Left renal cortex interstitium (tissue), 4 donors: ENCODE results near the gene AFAP1. TPM values are rescaled to one million over a fixed set of nuclear protein-coding genes. Genes with fewer than 3 reads are reported as not detected.
A peak's percentile ranks its signal among the peaks of the same experiment; 100 is the strongest.

Experiments used
- DNase-seq, 4 donors: peaks; one replicate each; pipeline ENCODE4 v3.0.0-alpha.2; 2013; ENCODE audit warnings: low read depth in 4 of 4, low spot score in 2 of 4, missing footprints in 1 of 4
- polyA plus RNA-seq, 4 donors: library from polyadenylated mRNA; unstranded; fragments of 120-200 nt; gene quantifications; one replicate each; pipeline ENCODE4 v1.2.1, GENCODE V29; 2013; ENCODE audit not compliant: insufficient read length in 4 of 4

The AFAP1 gene
- polyA plus RNA-seq, 4 donors, result 19.5 to 26.5 (median 24.7) TPM

- no peak for DNase-seq
These were observed 204.9 kb downstream of the AFAP1 start for GRCh38 chr4:7734651-7735260.

DNA sequence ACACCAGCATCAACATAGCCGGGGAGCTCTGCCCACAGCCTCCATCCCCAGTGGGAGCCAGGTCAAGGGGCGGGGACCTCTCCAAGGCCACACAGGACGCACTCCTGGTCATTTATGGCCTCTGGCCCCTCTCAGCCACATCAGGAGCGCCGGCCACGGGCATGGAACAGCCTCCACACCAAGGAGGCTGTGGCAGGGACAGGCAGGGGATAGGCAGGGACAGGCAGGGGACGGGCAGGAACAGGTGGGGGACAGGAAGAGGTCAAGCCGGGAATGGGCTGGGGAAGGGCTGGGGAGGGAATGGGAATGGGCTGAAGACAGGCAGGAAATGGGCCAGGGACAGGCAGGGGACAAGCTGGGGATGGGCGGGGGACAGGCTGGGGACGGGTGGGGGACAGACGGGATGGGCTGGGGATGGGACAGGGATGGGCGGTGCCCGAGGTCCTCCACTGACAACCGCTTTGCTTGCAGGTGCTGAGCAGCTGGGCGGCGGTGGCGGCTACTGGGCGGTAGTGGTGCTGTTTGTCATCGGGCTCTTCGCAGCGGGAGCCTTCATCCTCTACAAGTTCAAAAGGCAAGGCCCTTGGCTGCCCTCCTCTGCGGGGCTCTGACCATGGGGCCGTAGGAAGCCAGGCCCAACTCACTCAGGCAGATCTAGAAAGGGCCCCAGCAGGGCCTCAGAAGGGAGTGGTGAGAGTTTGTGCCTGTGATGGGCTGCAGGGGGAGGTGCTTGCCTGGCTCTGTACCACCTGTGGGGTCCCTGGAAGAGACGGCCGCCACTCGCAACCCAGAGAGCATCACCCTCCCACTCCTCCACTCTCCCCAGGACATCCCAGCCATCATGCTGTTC lies 205.6 kb downstream of the AFAP1 start:
- DNase-seq, result no peak

DNA sequence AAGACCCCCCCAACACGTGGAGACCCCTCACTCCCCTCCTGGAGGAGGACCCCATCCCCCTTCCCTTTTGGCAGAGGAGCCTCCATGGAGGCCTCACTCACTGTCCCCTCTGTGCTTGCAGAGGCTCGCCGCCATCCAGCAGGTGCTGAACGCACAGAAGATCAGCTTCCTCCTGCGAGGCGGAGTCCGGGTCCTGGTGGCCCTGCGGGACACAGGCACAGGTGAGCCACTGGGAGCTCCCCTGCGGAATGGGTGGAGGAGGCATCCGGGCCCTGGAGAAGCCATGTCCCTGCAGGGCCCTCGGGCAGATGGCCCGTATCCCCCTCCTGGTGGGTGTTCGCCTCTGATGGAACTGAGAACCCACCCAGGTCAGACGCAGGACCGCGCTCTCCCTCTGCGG lies 206.5 kb downstream of the AFAP1 start:
- DNase-seq, result no peak

- DNase-seq, result no peak
These were observed 207.4 kb downstream of the AFAP1 start for GRCh38 chr4:7732263-7732662.

DNA sequence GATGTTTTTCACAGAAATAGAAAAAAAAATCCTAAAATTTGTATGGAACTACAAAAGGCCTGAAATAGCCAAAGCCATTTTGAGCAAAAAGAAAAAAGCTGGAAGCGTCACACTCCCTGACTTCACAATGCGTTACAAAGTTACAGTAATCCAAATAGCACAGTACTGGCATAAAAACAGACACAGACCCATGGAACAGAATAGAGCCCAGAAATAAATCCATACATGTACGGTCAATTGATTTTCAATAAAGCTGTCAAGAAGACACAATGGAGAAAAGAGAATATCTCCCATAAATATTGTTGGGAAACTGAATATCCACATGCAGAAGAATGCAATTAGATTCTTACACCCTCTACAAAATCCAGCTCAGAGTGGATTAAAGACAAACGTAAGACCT lies 208.2 kb downstream of the AFAP1 start:
- DNase-seq, result no peak

GRCh38 chr4:7727749-7728148 lies 211.9 kb downstream of the AFAP1 start:
- DNase-seq, result no peak

- no peak for DNase-seq
These were observed 212.8 kb downstream of the AFAP1 start for GRCh38 chr4:7726665-7727413.

DNA sequence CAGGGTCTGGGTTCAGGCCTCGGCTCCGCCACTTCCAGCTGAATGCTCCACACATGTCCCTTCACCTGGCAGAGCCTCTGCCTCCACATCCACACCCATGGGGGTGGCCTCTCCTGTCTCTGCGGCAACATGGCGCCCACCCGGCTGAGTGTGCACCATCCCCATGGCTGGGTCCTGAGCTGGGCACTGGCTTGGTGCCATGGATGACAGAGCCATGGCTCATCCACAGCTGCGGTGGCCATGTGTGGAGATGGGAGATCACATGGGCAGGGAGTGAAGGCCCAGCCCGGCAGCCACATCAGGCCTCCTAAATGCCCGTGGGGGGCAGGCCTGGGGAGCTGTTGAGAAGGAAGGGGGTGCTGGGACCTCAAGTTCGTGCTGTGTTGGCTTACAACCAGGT lies 213.7 kb downstream of the AFAP1 start:
- no peak for DNase-seq

- DNase-seq, result no peak
These were observed 216.0 kb downstream of the AFAP1 start for GRCh38 chr4:7723625-7724024.

DNA sequence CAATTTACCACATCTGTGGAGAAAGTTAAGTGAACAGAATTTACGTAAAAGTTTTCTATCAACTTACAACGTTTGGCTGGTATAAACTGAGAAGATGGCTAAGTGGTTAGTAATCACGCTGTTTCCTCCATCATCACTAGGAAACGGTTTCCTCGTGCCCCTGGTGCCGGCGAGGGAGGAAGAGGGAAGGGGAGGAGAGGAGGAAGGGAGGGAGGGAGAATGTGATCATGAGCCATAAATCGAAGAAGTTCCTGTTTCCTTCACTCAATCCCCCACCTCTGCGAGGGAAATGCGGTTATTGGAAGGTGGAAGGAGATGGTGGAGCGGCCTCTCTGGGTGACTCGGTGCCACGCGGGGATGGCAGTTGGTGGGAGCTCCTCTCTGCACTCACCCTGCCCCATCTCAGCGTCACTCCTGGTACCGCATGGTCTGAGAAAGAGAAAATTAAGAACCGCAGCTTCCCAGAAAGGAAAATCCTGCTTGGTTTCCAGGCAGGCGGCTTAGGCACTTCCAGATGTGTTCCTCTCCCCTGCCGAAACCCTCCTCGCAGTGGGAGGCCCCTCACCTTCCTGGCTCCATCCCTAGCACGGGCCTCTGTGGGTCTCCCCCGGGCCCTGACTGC lies 216.8 kb downstream of the AFAP1 start:
- DNase-seq, result no peak

GRCh38 chr4:7721984-7722551 lies 217.6 kb downstream of the AFAP1 start:
- no peak for DNase-seq

- peak in 3 of 4 donors; percentile 11 to 48 (median 34) for DNase-seq
These were observed 220.1 kb downstream of the AFAP1 start for GRCh38 chr4:7719354-7720174.

DNA sequence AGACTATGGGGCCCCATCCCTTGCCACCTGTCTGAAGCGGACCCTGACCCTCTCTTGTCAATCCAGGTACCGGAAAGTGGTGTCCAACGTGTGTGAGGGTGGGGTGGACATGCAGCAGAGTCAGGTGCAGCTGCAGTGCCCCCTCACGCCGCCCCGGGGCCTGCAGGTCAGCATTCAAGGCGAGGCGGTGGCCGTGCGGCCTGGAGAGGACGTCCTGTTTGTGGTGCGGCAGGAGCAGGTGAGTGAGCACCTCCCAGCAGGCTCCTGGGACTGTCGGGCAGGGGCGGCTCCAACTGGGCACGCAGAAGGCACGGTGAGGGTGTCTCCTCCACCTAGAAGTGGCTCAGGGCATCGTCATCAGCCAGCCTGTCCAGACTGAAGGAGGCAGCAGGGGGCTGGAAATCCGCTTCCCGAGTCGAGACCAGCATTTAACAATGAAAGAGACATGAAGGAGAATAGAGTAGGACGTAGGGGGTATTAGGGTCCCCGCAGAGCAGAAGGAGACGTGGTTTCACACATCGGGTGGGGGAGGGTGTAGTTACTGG lies 221.6 kb downstream of the AFAP1 start:
- no peak for DNase-seq

GRCh38 chr4:7717161-7717560 lies 222.5 kb downstream of the AFAP1 start:
- no peak for DNase-seq

DNA sequence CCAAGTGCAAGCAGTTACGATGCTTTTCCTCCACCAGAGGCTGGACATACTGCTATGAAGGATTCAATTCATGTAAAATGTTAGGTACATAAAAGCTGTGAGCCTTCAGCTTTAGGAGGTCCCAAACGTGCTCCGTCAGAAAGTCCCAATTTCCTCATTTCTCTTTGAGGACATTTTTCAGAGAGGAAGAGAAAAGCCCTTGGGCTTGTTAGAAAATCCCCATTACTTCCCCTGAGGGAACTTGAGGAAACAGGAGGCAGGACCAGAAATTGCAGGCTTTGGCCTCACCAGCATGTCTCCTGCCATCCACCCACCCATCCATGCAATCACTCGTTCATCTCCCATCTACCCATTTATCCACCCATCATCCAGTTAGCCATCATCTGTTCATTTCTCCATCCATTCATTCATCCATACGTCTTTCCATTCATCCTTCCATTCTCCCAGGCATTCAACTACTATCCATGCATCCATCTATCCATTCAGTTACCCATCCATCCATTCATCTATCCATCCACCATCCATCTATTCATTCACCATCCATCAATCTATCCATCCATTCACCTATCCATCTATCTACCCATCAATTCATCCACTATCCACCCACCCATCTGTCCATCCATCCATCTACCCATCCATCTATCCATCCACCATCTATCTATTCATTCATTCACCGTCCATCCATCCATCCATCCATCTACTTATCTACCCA lies 223.5 kb downstream of the AFAP1 start:
- no peak for DNase-seq

DNA sequence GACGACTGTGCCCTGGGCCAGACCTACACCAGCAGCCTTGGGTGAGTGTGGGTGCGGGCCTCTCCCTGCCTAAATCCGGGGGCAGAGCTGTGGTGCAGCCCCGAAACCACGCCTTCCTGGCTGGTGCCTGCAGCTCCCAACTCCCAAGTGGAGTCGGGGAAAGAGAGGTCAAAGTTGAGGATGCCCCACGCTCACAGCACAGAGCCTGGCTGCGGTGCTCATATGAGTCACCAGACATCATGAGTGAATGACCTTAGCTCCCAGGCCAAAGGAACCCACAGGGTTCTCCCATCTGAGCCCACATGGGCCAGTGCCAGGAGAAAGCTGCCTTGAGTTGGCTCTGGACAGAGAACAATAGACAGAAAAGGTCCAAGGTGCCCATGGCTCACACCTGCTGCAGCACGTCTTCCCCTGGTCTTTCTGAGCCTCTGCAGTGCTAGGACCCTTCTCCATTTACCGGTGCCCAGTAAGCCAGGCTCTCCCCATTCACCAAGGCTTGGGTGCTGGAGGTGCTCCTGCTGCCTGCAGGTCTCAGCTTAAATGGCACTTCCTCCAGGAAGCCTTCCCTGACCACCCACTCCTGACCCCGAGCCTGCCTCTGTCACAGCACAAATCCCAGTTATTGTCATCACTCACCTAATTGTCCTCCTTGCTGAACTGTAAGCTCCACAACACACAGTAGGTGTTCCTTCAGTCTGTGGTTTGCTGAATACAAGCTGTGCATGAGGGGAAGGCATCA lies 224.2 kb downstream of the AFAP1 start:
- DNase-seq, result no peak

GRCh38 chr4:7714738-7715137 lies 224.9 kb downstream of the AFAP1 start:
- no peak for DNase-seq

GRCh38 chr4:7714176-7714575 lies 225.5 kb downstream of the AFAP1 start:
- no peak for DNase-seq
